Testis (tissue), 2 donors: ENCODE measurements around the gene APBB1.

Experiments
- CTCF ChIP-seq, 3 experiments: fragments of 450-650 bp in 2 of 3; fragments of 200-600 bp in 1 of 3; sonication (generic) in 1 of 3; IDR thresholded peaks; one replicate each; pipeline ENCODE4 v1.5.1; 2016 to 2019; ENCODE audit warnings: antibody characterized with exemption in 3 of 3, mild to moderate bottlenecking in 2 of 3, moderate library complexity in 1 of 3
- POLR2A ChIP-seq: fragments of 450-650 bp; IDR thresholded peaks from one replicate; pipeline ENCODE4 v1.6.1; 2017; ENCODE audit warnings: antibody characterized with exemption, mild to moderate bottlenecking, moderate library complexity

DNA sequence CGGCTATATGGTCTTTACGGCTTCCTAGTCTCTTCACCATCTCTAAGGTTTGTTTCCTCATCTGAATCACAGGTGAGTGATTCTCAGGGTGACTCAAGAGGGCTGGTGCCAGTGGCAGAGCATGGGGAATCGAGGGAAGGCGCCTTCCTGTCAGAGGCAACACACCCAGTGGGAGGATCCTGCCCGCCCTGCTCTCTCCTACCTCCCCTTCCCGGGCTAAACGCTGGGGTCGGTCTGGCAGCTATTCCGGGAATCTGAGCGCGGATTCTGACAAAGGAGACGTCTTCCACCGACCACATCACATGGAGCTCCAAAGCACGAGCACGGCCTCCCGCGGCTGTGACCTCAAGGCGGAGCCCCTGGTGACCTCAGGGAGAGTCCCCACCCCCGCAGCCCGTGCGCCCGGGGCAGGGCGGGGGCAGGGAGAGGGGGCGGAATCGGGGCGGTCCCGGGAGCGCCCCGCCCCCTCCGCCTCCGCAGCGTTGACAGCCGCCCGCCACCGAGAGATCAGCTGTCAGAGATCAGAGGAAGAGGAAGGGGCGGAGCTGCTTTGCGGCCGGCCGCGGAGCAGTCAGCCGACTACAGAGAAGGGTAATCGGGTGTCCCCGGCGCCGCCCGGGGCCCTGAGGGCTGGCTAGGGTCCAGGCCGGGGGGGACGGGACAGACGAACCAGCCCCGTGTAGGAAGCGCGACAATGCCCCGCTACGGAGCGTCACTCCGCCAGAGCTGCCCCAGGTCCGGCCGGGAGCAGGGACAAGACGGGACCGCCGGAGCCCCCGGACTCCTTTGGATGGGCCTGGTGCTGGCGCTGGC, 28.8 kb downstream of the APBB1 start, which contains the start of gene SMPD1:
- TF ChIP-seq CTCF (IDR thresholded peaks at IDR 0.05), result no peak
- no peak for TF ChIP-seq POLR2A
